HepG2 (cell line): ENCODE measurements around the gene MRNIP. TPM values are rescaled to one million over a fixed set of nuclear protein-coding genes. Genes with fewer than 3 reads are reported as not detected.
A peak's percentile ranks its signal among the peaks of the same experiment; 100 is the strongest.

Experiments used
- ATF7 ChIP-seq, 2 experiments: fragments of 450-650 bp in 1 of 2; sonication (generic) in 1 of 2; formaldehyde crosslinking in 1 of 2; IDR thresholded peaks; 2 replicates each; pipeline versions ENCODE4 v1.4.0 to v1.6.1; 2016 to 2020; ENCODE audit warnings: antibody characterized with exemption in 1 of 2, mild to moderate bottlenecking in 1 of 2, missing genetic modification reagents in 1 of 2
- DPF2 ChIP-seq: sonication (generic); formaldehyde crosslinking; IDR thresholded peaks from 2 replicates; pipeline ENCODE4 v1.4.0; 2020; ENCODE audit warnings: mild to moderate bottlenecking, low read depth, missing genetic modification reagents, borderline replicate concordance
- ERF ChIP-seq: IDR thresholded peaks from 2 replicates; pipeline ENCODE4 v1.6.1; 2018; ENCODE audit warnings: missing biosample characterization, missing genetic modification reagents
- ETS1 ChIP-seq: sonication (generic); formaldehyde crosslinking; IDR thresholded peaks from 2 replicates; pipeline ENCODE4 v1.4.0; 2020; ENCODE audit warnings: missing genetic modification reagents
- HES4 ChIP-seq: sonication (generic); formaldehyde crosslinking; IDR thresholded peaks from 2 replicates; pipeline ENCODE4 v1.9.0; 2021; ENCODE audit warnings: mild to moderate bottlenecking, missing genetic modification reagents, borderline replicate concordance
- ZNF263 ChIP-seq: sonication (generic); formaldehyde crosslinking; IDR thresholded peaks from 2 replicates; pipeline ENCODE4 v1.4.0; 2020; ENCODE audit warnings: missing genetic modification reagents
- ZNF501 ChIP-seq: sonication (generic); formaldehyde crosslinking; IDR thresholded peaks from 2 replicates; pipeline ENCODE4 v1.5.1; 2020; ENCODE audit warnings: mild to moderate bottlenecking, moderate library complexity, missing genetic modification reagents
- ZNF564 ChIP-seq: sonication (generic); formaldehyde crosslinking; IDR thresholded peaks from 2 replicates; pipeline ENCODE4 v1.8.1; 2023; ENCODE audit warnings: mild to moderate bottlenecking, missing genetic modification reagents
- ZNF691 ChIP-seq: sonication (generic); formaldehyde crosslinking; IDR thresholded peaks from 2 replicates; pipeline ENCODE4 v1.4.0; 2020; ENCODE audit warnings: missing genetic modification reagents, low read depth, mild to moderate bottlenecking, borderline replicate concordance
- ZNF792 ChIP-seq: IDR thresholded peaks from 2 replicates; pipeline ENCODE4 v1.6.1; 2016
- ZNF816 ChIP-seq: sonication (generic); formaldehyde crosslinking; IDR thresholded peaks from 2 replicates; pipeline ENCODE4 v1.8.0; 2022; ENCODE audit warnings: missing genetic modification reagents, mild to moderate bottlenecking, borderline replicate concordance
- ZSCAN5A ChIP-seq: sonication (generic); formaldehyde crosslinking; IDR thresholded peaks from 2 replicates; pipeline ENCODE4 v1.8.0; 2022; ENCODE audit warnings: mild to moderate bottlenecking, missing genetic modification reagents, borderline replicate concordance
- ZZZ3 ChIP-seq: sonication (generic); formaldehyde crosslinking; IDR thresholded peaks from 2 replicates; pipeline ENCODE4 v1.4.0; 2020; ENCODE audit warnings: missing genetic modification reagents, mild to moderate bottlenecking, borderline replicate concordance
- polyA plus RNA-seq, 8 experiments: library from polyadenylated mRNA; depleted of rRNA in 3 of 8; stranded (reverse) in 7 of 8; unstranded in 1 of 8; fragments of >200 nt; fragmentation: Illumina TruSeq in 4 of 8; extraction: Trizol in 4 of 8; gene quantifications; 2 replicates each; pipeline versions ENCODE4 v1.2.1 to v1.2.3, GENCODE V29; 2011 to 2016; ENCODE audit warnings: low read depth in 4 of 8, missing spikeins in 1 of 8, mixed read lengths in 1 of 8; ENCODE audit not compliant: insufficient read depth in 1 of 8
- total RNA-seq, 5 experiments: library from RNA; depleted of rRNA; stranded (reverse); fragments of >200 nt; fragmentation: Illumina TruSeq; extraction: Trizol; gene quantifications; 2 replicates each; pipeline ENCODE4 v1.2.3, GENCODE V29; 2016; ENCODE audit warnings: low read depth in 1 of 5
- TF ChIP-seq, protein P1 (sequence below): sonication (generic); formaldehyde crosslinking; IDR thresholded peaks from 2 replicates; pipeline ENCODE4 v1.5.0; 2020; ENCODE audit warnings: missing genetic modification reagents
- TF ChIP-seq, protein P2 (sequence below): sonication (generic); formaldehyde crosslinking; IDR thresholded peaks from 2 replicates; pipeline ENCODE4 v1.5.1; 2020; ENCODE audit warnings: missing genetic modification reagents, mild to moderate bottlenecking, borderline replicate concordance
- TF ChIP-seq, protein P3 (sequence below): sonication (generic); formaldehyde crosslinking; IDR thresholded peaks from 2 replicates; pipeline ENCODE4 v1.8.0; 2023; ENCODE audit warnings: mild to moderate bottlenecking, missing genetic modification reagents
- TF ChIP-seq, protein P4 (sequence below): sonication (generic); formaldehyde crosslinking; IDR thresholded peaks from 2 replicates; pipeline ENCODE4 v1.4.0; 2020; ENCODE audit warnings: mild to moderate bottlenecking, missing genetic modification reagents
- TF ChIP-seq, protein P5 (sequence below): IDR thresholded peaks from 2 replicates; pipeline ENCODE4 v1.6.1; 2012; ENCODE audit warnings: inconsistent platforms

The MRNIP gene
- total and polyA plus RNA-seq, 2 of the 13 experiments (the other 11 are each of a cell fraction or from before 2014, with no cell fraction given): 15.5 to 34.1 TPM

DNA sequence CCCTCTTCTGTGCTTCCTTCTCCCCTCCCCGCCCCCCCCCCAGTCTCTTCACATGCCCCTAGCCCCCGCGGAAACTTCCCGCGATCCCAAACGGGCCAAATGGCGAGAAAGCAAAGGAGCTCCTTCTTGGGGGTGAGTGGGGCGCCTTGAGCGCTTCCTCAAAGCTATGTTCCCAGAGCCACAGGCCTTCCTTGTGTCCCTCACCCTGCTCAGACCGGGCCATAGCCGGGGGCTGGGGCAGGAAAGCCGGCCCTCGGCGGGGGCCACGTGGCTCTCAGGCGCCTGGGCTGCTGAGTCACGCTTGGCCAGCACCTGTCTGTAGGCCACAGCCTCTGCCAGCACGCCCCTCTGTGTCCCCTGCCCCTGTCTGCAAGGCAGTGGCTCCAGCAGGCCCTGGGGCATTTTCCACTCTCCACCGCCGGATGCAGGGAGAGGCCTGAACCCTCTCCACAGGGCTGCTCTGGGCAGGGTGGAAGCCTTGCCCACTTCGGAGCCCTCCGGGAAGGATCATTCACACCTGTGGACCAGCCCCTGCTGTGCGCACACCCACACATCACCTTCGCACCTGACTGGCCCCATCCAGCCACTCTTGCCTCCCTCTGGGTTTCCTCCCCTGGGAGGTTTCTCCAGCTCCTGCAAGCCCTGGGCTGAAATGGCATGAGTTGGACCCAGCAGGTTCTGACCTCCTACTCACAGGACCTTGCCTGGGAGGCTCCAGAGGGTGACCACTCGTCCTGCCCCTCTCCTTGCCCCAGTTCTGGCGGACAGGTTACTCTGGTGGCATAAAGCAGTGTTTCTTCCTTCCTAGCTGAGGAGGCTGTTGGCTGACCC lies 39.1 kb downstream of the MRNIP start (continued):
- TF ChIP-seq ZNF564 (CRISPR knock-in tag) (no peak; the same call in 1 of the 2 replicates), ERF (CRISPR knock-in tag) (no peak; the same call in 1 of the 2 replicates), ZSCAN5A (CRISPR knock-in tag) (0 out of 2 replicates have a peak, but pooled peaks have one; percentile 50), ZNF263 (no peak), DPF2 (no peak), HES4 (CRISPR knock-in tag) (no peak), ZNF816 (CRISPR knock-in tag) (peak; percentile 67), ZZZ3 (CRISPR knock-in tag) (no peak), ATF7 (IDR thresholded peaks at IDR 0.05) (no peak), ATF7 (CRISPR knock-in tag; IDR thresholded peaks at IDR 0.05) (no peak; the same call in 1 of the 2 replicates), ZNF691 (CRISPR knock-in tag) (no peak), ZNF501 (CRISPR knock-in tag) (no peak), ETS1 (CRISPR knock-in tag) (0 out of 2 replicates have a peak, but pooled peaks have one; percentile 42), ZNF792 (CRISPR knock-in tag) (0 out of 2 replicates have a peak, but pooled peaks have one; percentile 50)
- TF ChIP-seq, protein P1, sequence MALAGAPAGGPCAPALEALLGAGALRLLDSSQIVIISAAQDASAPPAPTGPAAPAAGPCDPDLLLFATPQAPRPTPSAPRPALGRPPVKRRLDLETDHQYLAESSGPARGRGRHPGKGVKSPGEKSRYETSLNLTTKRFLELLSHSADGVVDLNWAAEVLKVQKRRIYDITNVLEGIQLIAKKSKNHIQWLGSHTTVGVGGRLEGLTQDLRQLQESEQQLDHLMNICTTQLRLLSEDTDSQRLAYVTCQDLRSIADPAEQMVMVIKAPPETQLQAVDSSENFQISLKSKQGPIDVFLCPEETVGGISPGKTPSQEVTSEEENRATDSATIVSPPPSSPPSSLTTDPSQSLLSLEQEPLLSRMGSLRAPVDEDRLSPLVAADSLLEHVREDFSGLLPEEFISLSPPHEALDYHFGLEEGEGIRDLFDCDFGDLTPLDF (CRISPR knock-in tag): no peak
- TF ChIP-seq, protein P2, sequence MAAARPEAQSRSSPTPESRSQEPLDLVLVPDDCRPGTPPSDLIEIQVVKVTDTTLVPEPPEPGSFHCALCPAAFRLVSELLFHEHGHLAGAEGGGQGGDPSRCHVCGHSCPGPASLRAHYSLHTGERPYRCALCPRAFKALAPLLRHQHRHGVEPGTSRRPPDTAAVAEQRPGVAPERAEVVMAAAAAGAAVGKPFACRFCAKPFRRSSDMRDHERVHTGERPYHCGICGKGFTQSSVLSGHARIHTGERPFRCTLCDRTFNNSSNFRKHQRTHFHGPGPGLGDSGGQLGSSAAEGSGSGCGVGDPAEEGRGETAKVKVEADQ (CRISPR knock-in tag): no peak
- TF ChIP-seq, protein P3, sequence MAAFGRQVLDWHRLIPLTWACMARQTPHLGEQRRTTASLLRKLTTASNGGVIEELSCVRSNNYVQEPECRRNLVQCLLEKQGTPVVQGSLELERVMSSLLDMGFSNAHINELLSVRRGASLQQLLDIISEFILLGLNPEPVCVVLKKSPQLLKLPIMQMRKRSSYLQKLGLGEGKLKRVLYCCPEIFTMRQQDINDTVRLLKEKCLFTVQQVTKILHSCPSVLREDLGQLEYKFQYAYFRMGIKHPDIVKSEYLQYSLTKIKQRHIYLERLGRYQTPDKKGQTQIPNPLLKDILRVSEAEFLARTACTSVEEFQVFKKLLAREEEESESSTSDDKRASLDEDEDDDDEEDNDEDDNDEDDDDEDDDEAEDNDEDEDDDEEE (CRISPR knock-in tag): no peak
- TF ChIP-seq, protein P4, sequence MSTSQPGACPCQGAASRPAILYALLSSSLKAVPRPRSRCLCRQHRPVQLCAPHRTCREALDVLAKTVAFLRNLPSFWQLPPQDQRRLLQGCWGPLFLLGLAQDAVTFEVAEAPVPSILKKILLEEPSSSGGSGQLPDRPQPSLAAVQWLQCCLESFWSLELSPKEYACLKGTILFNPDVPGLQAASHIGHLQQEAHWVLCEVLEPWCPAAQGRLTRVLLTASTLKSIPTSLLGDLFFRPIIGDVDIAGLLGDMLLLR (CRISPR knock-in tag): peak; percentile 79
- TF ChIP-seq, protein P5, sequence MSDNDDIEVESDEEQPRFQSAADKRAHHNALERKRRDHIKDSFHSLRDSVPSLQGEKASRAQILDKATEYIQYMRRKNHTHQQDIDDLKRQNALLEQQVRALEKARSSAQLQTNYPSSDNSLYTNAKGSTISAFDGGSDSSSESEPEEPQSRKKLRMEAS: no peak
